Measurements from ENCODE around the gene RPS27. TPM values are rescaled to one million over a fixed set of nuclear protein-coding genes. Genes with fewer than 3 reads are reported as not detected.

The RPS27 gene
- total and polyA plus RNA-seq, 10 of the 15 experiments (the other 5 are each of a cell fraction or from before 2014, with no cell fraction given), result 2,708 to 14,234 (median 8,874) TPM

GRCh38 chr1:153945795-153946621 lies 44.6 kb upstream of the RPS27 start (continued):
- no peak for TF ChIP-seq ZNF24 (IDR thresholded peaks at IDR 0.05)
- TF ChIP-seq SREBF1 (IDR thresholded peaks at IDR 0.05; ENCODE audit: low read length), result no peak
- no peak for TF ChIP-seq NR2C2 (IDR thresholded peaks at IDR 0.05; ENCODE audit: borderline replicate concordance, control insufficient read depth, insufficient read length, low read depth)
- TF ChIP-seq JUNB (IDR thresholded peaks at IDR 0.05), result no peak
- 0 out of 2 replicates have a peak, but pooled peaks have one; percentile 38 for TF ChIP-seq MYB (IDR thresholded peaks at IDR 0.05; ENCODE audit: borderline replicate concordance, low read depth, low read length)
- TF ChIP-seq SIX5 (IDR thresholded peaks at IDR 0.05; ENCODE audit: low read depth, low read length, severe bottlenecking), result no peak
- TF ChIP-seq POLR2AphosphoS2 (IDR thresholded peaks at IDR 0.05; ENCODE audit: low read depth, low read length), result peak; percentile 30; the same call in 1 of the 2 replicates
- 0 out of 2 replicates have a peak, but pooled peaks have one; percentile 60 for TF ChIP-seq MLLT1 (IDR thresholded peaks at IDR 0.05)
- TF ChIP-seq HCFC1 (IDR thresholded peaks at IDR 0.05; ENCODE audit: low read length), result no peak; the same call in 1 of the 2 replicates
- no peak for TF ChIP-seq CBX3 (IDR thresholded peaks at IDR 0.05; ENCODE audit: borderline replicate concordance, low read depth)
- TF ChIP-seq ZNF217 (IDR thresholded peaks at IDR 0.05), result peak; percentile 57
- TF ChIP-seq KDM1A (IDR thresholded peaks at IDR 0.05; ENCODE audit: borderline replicate concordance), result no peak
- TF ChIP-seq HDGF (IDR thresholded peaks at IDR 0.05), result peak; percentile 81; the same call in 1 of the 2 replicates
- 0 out of 2 replicates have a peak, but pooled peaks have one; percentile 59 for TF ChIP-seq BCLAF1 (IDR thresholded peaks at IDR 0.05)
- TF ChIP-seq DPF2 (IDR thresholded peaks at IDR 0.05), result peak; percentile 95
- TF ChIP-seq JUND (IDR thresholded peaks at IDR 0.05; ENCODE audit: low read depth, low read length), result no peak
- no peak for TF ChIP-seq ZZZ3 (IDR thresholded peaks at IDR 0.05; ENCODE audit: control insufficient read depth, insufficient read length, low read depth)
- no peak for TF ChIP-seq SKIL (IDR thresholded peaks at IDR 0.05; ENCODE audit: low read depth, poor library complexity, severe bottlenecking)
- peak; percentile 91; the same call in 1 of the 2 replicates for TF ChIP-seq MXI1 (IDR thresholded peaks at IDR 0.05; ENCODE audit: low read depth, low read length)
- peak; percentile 75; the same call in 1 of the 2 replicates for TF ChIP-seq MTA3 (IDR thresholded peaks at IDR 0.05; ENCODE audit: borderline replicate concordance, low read length)
- peak; percentile 72 for TF ChIP-seq RUNX3 (IDR thresholded peaks at IDR 0.05; ENCODE audit: low read length)
- peak; percentile 49 for TF ChIP-seq RB1 (IDR thresholded peaks at IDR 0.05; ENCODE audit: borderline replicate concordance)
- no peak for TF ChIP-seq PAX8 (IDR thresholded peaks at IDR 0.05)
- no peak for TF ChIP-seq E2F4 (IDR thresholded peaks at IDR 0.05; ENCODE audit: low read depth, low read length)
